HG03469 (cell line): ENCODE measurements around the gene DUSP2.
A peak's percentile ranks its signal among the peaks of the same experiment; 100 is the strongest.
"Not testable (repeated sequence)": the region's sequence is repeated elsewhere in the genome, so short reads cannot be mapped to it uniquely, and the experiment has no call there.

ENCODE experiments used
- ATAC-seq: cut with Tn5 transposase; IDR thresholded peaks from one replicate; pipeline ENCODE4 v1.9.1; 2021; ENCODE audit warnings: mild to moderate bottlenecking, moderate library complexity, moderate number of reproducible peaks; ENCODE audit not compliant: unreplicated experiment

Gene DUSP2

GRCh38 chr2:96163768-96164429 lies 18.7 kb upstream of the DUSP2 start:
- ATAC-seq, result no peak

GRCh38 chr2:96163415-96163767 lies 18.2 kb upstream of the DUSP2 start:
- ATAC-seq, result no peak

GRCh38 chr2:96161898-96162297 lies 16.7 kb upstream of the DUSP2 start:
- ATAC-seq, result no peak

- ATAC-seq, result not testable (repeated sequence)
These were observed 15.1 kb upstream of the DUSP2 start for GRCh38 chr2:96160366-96160765.

GRCh38 chr2:96159084-96159830 lies 14.0 kb upstream of the DUSP2 start:
- no peak for ATAC-seq

GRCh38 chr2:96158554-96158940 lies 13.3 kb upstream of the DUSP2 start:
- ATAC-seq, result no peak

GRCh38 chr2:96157649-96158553 lies 12.7 kb upstream of the DUSP2 start:
- ATAC-seq, result peak; percentile 39

GRCh38 chr2:96156926-96157648 lies 11.8 kb upstream of the DUSP2 start:
- no peak for ATAC-seq

GRCh38 chr2:96156011-96156820 lies 11.0 kb upstream of the DUSP2 start:
- ATAC-seq, result no peak

GRCh38 chr2:96154506-96155380 lies 9.5 kb upstream of the DUSP2 start:
- no peak for ATAC-seq

GRCh38 chr2:96153991-96154431 lies 8.8 kb upstream of the DUSP2 start:
- ATAC-seq, result no peak

- no peak for ATAC-seq
These were observed 8.1 kb upstream of the DUSP2 start for GRCh38 chr2:96153291-96153713.

GRCh38 chr2:96152304-96153161 lies 7.3 kb upstream of the DUSP2 start:
- no peak for ATAC-seq

GRCh38 chr2:96151595-96152303 lies 6.5 kb upstream of the DUSP2 start:
- ATAC-seq, result no peak

- ATAC-seq, result no peak
These were observed 5.8 kb upstream of the DUSP2 start for GRCh38 chr2:96150791-96151594.

- ATAC-seq, result no peak
These were observed 4.9 kb upstream of the DUSP2 start for GRCh38 chr2:96150007-96150640.
